NCI-H446 treated with DMSO at 0.1 percent for 48 hours (cell line): ENCODE measurements around the gene SYT17.

Experiments used
- DNase-seq: peaks from one replicate; lab custom pipeline; 2025; lab: John Stamatoyannopoulos, UW

Gene SYT17

DNA sequence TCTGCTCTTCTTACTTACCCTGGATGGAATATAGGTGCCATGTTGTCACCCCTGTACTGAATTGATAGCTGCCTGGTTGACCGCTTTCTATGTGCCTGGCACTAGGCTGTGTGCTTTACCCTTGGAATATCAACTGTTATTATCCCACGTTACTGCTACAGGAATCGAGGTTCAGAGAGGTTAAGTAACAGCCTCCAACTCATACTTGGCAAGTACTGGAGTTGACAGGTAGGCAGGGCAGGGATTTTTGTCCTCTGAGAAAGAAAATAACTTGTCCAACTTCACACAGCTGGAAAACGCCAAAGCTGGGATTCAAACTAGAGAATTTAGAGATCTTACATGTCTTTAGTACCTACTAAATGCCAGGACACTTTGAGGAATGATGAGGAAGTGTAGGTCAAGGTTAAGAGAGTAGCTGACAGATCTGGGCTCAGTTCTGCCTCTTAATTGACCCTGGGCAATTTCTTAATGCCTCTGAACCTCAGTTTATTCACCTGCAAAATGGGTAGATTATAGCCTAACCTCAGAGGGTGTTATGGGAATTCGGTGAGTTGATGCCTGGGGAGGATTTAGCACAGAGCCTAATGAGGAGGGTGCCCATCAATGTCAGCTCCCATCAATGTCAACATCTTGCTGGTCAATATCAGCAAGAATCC lies 28.5 kb upstream of the SYT17 start:
- no peak for DNase-seq

DNA sequence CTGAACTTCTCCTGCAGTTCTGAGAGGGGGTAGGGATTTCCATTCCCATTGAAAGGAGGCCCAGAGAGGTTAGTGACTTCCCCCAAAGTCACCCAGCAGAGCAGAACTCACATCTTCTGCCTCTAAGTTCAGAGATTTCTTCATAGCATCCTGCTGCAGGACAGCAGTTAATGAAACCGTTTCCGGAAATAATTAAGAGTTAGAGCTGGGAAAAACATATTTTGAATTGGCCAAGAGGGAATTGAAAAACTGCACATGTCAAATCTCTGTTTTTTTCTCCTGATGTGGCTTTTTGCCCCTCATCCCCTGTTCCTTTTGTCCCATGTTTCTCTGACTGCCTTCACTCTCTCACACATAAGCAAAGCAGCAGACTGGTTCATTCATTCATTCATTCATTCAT lies 27.6 kb upstream of the SYT17 start:
- no peak for DNase-seq

- DNase-seq, result no peak
These were observed 25.0 kb upstream of the SYT17 start for GRCh38 chr16:19142939-19143598.

GRCh38 chr16:19143599-19143956 lies 24.5 kb upstream of the SYT17 start:
- no peak for DNase-seq

DNA sequence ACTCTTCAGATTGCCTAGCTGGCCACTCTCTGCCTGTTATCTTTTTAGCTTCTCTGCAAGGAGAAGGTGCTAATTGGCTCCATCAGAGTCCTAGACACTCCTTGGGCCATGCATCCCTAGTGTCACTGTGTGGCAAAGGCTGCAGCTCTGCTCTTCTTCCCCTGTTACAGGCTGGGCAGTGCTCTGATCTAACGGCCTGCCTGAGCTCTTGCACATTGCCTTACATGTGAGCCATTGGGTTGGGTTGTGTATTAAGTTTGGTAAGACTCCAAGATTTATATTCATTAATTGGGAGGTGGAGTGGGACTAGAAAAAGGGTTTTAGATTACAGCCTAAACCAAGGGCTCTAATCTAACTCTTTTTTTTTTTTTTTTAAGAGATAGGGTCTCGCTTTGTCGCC lies 23.0 kb upstream of the SYT17 start:
- DNase-seq, result no peak

GRCh38 chr16:19147126-19147525 lies 20.9 kb upstream of the SYT17 start:
- DNase-seq, result no peak

GRCh38 chr16:19147627-19148026 lies 20.4 kb upstream of the SYT17 start:
- no peak for DNase-seq

DNA sequence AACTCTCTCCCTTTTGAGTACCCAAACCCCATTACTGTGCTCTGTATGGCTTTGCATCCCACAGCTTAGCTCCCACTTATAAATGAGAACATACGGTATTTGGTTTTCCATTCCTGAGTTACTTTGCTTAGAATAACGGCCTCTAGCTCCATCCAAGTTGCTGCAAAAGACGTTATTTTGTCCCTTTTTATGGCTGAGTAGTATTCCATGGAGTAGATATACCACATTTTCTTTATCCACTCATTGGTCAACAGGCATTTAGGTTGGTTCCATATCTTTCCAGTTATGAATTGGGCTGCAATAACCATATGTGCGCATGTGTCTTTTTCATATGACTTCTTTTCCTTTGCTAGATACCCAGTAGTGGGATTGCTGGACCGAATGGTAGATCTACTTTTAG lies 19.9 kb upstream of the SYT17 start:
- no peak for DNase-seq

GRCh38 chr16:19151310-19151709 lies 16.7 kb upstream of the SYT17 start:
- no peak for DNase-seq

GRCh38 chr16:19152042-19152441 lies 16.0 kb upstream of the SYT17 start:
- DNase-seq, result no peak

DNA sequence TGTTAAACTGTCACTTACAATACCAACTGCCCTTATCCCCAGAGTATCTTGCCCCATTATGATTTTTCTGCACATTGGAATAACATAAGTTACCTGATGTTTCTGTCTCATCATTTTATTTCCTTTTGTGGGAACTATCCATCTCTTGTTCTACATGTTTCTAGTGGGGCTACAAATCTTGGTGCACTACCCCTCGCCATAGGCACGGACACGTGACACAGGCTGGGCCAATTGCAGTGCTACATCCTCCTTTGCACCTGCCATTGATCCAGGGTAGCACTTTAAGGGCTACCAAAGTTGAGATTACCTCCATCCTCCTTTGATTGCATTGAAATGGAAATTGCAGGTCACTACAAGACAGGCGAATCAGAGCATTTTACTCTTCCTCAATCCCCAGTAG lies 14.2 kb upstream of the SYT17 start:
- DNase-seq, result no peak

- DNase-seq, result no peak
These were observed 6.0 kb upstream of the SYT17 start for GRCh38 chr16:19162085-19162484.

- DNase-seq, result no peak
These were observed 4.8 kb upstream of the SYT17 start for GRCh38 chr16:19163215-19163614.

DNA sequence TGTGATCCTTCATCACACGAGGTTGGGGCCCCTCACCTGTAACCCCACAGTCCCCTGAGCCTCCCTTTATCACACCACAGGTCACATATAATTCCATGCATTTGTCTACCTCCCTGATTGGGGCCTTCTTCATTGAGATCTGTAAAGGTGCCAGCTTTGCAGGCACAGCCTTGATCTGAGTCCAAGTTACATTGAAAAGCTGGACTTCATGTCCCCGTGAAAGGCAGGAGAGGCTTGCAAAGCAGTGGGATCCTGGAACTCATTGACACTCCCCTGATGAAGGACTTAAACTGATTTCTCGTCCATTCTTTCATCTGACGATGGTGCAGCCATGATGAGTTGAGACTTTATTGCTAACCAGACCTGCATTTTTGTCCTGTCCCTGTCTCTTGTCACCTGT lies 3.8 kb upstream of the SYT17 start:
- DNase-seq, result no peak

- no peak for DNase-seq
These were observed 2.9 kb upstream of the SYT17 start for GRCh38 chr16:19165101-19165500.

DNA sequence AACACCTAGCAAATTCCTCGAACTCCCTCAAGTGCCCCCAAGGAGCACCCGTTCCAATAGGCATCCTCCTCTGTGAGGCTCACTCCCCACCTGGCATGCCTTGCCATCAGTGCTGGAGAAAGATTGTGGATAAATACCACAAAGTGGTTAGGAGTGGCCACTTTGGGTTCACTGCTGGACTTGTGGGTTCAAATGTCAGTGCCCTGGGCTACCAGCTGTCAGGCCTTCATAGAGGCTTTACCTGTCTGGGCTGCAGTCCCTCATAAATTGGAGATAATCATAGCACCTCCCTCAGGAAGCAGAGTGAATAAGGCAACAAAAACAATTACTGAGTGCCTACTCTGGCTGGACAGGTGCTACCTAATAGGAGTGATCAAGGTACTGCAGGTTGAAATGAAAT lies 1.5 kb upstream of the SYT17 start:
- no peak for DNase-seq

GRCh38 chr16:19168371-19169081 lies 486 bp downstream of the SYT17 start:
- DNase-seq, result no peak

DNA sequence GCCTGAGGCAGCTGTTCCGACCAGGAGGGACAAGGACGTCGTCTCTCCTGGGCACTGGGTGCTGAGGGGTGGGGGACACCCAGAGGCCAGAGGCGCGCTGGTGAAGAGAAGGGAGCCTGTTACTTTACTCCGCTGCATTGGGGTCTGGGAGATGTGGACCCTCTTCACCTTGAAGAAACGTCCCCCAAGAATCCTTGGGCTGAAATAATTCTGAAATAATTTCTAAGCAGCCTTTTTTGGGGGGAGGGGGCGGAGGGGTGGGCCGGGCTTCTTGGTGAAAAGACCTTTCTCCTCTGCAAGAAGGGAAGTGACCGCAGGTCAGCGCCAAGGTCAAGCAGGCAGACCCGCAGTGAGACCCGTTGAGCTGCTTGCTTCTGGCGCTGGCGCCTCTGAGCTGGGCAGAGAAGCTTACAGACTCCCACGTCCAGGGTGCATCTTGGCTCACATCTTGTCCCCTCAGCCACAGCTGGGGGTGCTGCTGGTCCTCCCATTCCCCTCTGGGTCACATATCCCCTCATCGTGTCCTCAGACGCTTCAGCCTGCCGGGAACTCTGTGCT lies 1.1 kb downstream of the SYT17 start:
- no peak for DNase-seq

DNA sequence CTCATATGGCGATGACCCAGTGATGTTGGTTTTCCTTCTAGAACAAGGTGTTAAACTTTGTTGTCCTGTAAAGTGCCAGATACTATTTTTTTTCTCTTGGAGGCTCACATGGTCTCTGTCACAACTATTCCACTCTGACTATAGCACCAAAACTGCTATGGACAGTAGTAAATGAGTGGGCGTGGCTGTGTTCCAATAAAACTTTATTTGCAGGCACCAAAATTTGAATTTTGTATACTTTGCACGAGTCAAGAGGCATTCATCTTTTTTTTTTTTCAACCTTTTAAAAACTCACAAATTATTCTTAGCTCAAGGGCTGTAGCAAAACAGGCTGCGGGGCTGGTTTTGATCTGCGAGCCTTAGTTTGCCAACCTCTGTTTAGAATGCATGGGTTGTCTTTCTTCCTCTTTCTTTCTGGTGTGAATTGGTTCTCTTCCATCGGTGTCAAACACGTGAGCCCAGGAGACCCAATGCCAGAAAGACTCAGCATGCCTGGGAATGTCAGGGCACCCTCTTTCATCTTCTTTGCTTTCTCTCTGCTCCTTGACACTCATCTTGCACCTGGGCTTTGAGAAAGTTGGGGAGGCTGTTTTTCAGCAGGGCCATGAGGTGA lies 2.1 kb downstream of the SYT17 start:
- DNase-seq, result no peak

DNA sequence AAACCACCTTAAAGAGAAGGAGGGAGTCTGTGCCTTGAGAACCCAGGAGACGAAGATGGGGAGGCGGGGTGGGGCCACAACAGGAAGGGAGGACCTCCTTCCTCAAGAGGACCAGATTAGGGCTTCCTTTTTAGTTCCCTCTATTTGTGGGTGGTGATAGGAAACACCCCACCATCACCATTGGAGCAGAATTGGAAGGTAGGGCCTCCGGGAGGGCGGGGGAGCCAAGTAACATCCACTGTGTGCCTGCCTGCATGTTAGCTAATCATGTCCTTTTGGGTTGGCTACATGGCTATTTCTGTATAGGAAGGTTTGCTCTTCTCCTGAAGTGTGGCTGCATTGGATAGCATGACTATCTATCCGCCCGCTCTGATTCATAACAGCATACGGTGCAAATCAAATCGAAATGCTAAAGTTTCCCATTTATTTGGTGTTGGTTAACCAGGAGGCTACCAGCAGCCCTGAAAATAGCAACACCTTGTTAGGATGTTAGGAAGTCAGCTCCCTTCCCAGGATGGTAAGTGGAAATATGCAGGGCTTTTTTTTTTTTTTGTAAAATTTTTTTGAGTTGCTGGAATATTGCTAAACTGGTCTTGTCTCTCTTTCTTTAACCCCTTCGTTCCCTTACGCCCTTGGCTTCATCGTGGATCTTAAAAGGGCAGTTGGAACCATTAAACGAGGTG lies 4.2 kb downstream of the SYT17 start:
- DNase-seq, result no peak

DNA sequence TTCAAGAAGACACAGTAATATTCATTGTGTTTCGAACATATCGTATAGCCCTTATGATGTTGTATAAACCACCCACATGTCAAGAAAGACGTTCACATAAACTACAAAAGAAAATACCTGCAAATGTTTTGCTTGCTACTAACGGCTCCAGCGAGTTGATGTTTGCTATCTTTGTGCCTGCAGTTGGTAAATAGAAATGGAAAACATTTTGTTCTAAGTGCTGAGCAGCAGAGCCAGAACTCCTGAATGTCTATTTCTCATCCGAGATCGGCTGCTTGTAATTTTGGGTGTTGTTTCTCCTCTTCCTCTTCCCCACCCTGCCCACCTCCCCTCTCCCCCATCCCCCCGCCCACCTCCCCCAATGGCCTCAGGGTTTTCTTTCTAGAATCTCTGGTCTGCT lies 5.0 kb downstream of the SYT17 start:
- no peak for DNase-seq
